SK-N-SH treated with all-trans-retinoic acid at 6 μM for 48 hours (cell line): Measurements from ENCODE around the gene ZNF581.

Experiments used
- ZNF8 ChIP-seq: fragments of 450-650 bp; formaldehyde crosslinking; IDR thresholded peaks from 2 replicates; pipeline ENCODE4 v1.5.0; 2020; ENCODE audit warnings: mild to moderate bottlenecking, moderate library complexity
- TF ChIP-seq, protein P1 (sequence below): fragments of 250-450 bp; sonication (Bioruptor Pico); IDR thresholded peaks from 2 replicates; pipeline ENCODE4 v1.5.1; 2020; ENCODE audit warnings: low read depth, mild to moderate bottlenecking, moderate library complexity

DNA sequence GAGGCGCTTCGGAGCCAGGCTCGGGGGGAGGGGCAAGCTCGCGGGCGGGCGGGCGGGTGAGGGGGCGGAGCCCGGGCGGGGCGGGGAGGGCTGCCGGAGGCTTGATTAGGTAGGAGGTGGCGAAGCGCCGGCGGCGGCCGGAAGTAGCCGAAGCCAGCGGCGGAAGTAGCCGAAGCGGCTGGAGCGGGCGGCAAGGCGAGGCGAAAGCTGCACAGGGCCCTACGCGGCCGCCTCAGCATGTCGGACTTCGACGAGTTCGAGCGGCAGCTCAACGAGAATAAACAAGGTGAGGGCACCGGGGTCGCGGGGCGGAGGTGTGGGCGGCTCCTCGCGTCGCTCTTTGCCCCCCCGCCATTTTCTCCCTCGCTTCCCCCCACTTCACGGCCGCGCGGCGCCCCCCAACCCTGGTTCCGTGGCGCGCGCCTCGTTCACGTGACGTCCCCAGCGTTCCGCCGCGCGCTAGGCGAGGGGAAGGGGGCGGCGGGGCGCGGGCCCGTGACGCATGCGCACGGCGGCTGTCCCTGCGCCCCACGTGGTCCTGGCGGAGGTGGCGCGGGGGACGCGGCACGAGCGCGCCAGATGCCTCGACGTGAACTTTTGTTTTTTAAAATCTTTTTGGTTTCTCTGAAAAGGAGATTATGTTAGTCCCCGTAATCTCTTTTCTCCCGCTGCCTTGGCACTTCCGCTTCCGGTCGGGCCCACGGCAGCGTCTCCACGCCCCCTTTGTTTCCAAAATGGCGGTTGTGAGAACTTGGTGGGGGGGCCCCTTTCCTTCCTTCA lies 11.6 kb downstream of the ZNF581 start, which contains the start of gene U2AF2:
- no peak for TF ChIP-seq ZNF8 (CRISPR knock-in tag)
- TF ChIP-seq, protein P1, sequence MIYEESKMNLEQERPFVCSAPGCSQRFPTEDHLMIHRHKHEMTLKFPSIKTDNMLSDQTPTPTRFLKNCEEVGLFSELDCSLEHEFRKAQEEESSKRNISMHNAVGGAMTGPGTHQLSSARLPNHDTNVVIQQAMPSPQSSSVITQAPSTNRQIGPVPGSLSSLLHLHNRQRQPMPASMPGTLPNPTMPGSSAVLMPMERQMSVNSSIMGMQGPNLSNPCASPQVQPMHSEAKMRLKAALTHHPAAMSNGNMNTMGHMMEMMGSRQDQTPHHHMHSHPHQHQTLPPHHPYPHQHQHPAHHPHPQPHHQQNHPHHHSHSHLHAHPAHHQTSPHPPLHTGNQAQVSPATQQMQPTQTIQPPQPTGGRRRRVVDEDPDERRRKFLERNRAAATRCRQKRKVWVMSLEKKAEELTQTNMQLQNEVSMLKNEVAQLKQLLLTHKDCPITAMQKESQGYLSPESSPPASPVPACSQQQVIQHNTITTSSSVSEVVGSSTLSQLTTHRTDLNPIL (CRISPR knock-in tag): no peak
